GM19452 (cell line): Measurements from ENCODE around the gene MAPKAPK2.
"Not testable (repeated sequence)": the region's sequence is repeated elsewhere in the genome, so short reads cannot be mapped to it uniquely, and the experiment has no call there.

ENCODE experiments used
- ATAC-seq: cut with Tn5 transposase; IDR thresholded peaks from one replicate; pipeline ENCODE4 v1.9.1; 2021; ENCODE audit not compliant: unreplicated experiment

The MAPKAPK2 gene

GRCh38 chr1:206770531-206771337, 86.0 kb downstream of the MAPKAPK2 start, which contains the start of gene IL19:
IL19 (plus strand) TSS chr1:206770773; CDS start chr1:206836663, 65,890 bp downstream.
- ATAC-seq, result no peak

- ATAC-seq, result no peak
Observed at GRCh38 chr1:206771338-206771692, 86.6 kb downstream of the MAPKAPK2 start.

DNA sequence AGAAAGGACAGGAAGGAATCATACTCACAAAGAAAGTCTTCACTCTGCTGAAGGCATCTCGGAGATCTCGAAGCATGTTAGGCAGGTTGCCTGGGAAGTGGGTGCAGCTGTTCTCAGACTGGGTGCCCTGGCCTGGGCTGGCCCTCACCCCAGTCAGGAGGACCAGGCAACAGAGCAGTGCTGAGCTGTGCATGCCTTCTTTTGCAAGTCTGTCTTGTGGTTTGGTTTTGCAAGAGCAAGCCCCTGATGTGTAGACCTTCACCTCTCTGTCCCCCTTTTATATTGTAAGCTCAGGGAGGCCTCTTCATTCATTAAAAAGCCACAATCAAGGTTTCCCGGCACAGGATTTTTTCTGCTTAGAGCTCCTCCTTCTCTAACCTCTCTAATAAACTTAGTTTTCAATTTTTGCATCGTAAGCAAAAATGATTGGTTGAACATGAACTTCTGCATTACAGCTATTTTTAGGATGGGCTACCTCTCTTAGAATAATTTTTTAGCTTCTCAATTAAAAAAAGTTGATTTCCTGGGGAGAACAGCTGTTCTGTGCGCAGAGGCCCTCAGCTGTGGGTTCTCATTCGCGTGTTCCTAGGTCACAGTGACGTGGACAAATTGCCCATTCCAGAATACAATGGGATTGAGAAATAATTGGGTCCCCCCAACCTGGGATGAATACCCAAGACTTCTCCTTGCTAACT, 87.7 kb downstream of the MAPKAPK2 start, which contains the start of gene IL10:
IL10 (minus strand) TSS at position 252 of the 695 bp plus-strand sequence; CDS start at position 193, 59 bp downstream.
- no peak for ATAC-seq

GRCh38 chr1:206774093-206774492, 89.4 kb downstream of the MAPKAPK2 start:
- no peak for ATAC-seq

GRCh38 chr1:206776229-206776628, 91.5 kb downstream of the MAPKAPK2 start:
- ATAC-seq, result no peak

DNA sequence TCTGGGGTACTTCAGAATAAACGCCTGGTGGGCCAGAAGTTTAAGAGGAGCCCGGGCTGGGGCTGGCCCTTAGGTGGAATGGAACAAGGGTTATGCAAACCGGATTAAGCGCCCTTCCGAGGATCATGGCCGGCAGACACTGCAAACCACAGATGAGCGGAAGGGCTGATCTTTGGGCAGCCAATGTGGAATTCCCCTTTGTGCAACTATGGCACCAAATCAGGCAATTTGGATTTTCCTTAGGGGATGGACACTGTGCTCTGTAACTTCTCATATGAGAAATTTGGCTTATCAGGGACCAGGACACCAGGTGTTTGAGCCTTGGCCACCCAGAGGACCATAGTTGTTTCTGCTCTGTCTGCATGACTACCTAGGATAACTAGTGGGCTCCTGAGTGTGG, 93.3 kb downstream of the MAPKAPK2 start:
- ATAC-seq, result no peak

DNA sequence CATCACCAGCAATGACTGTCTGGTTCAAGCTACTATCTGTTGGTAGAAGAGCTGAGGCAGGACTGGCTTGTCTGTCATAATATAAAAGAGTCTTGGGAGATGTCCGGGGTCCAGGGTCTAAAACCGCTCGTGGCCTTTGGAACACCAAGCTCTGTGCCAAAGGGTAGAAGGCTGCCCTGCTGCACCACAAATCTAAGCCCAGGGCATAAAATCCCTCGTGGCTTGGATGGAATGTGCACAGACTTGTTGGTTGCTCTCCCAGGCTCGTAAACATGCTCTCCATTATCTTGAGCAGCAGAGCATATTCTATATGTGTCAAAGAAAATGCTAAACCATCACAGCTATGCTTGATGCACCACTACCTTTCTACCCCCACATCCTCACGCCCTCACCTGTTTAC, 94.2 kb downstream of the MAPKAPK2 start:
- not testable (repeated sequence) for ATAC-seq

DNA sequence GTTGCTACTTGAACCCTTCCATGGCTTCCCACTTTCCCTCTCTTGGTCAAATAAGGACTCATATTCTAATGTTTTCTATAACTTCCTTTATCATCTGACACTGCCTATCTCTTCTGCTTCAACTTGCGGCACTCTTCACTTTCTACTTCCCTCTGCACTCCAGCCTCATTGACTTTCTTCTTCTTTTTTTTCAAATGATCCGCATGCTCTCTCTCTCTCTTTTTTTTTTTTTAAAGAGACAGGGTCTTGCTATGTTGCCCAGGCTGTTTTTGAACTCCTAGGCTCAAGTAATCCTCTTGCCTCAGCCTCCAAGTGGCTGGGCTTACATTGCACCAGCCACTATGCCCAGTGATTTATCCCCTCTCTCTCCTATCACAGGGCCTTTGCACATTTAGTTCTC, 94.9 kb downstream of the MAPKAPK2 start:
- no peak for ATAC-seq

GRCh38 chr1:206782448-206782847, 97.7 kb downstream of the MAPKAPK2 start:
- ATAC-seq, result peak; percentile 51

DNA sequence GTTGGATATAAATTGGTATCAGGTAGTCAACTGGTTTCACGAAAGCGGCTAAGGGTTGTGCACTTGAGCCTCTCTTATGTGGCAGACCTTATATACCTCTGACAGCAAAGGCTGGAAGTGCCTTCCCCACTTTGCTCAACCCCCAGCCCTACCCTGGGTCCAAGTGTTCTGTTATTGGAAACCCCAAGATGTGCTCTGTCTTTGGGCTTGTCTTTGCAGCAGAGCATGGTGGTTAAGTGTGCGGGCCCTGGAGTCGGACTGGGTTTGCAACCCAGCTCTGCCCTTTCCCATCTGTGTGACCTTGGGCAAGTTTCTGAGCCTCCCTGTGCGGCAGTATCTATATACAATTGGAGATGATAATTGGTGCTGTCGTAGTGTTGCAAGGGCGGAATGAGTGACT, 98.8 kb downstream of the MAPKAPK2 start:
- ATAC-seq, result no peak
